ENCODE data around the gene CUBN. TPM values are rescaled to one million over a fixed set of nuclear protein-coding genes. Genes with fewer than 3 reads are reported as not detected.
A peak's percentile ranks its signal among the peaks of the same experiment; 100 is the strongest.

Gene CUBN
- polyA plus RNA-seq, 3 donors = 200 to 277 (median 202) TPM

DNA sequence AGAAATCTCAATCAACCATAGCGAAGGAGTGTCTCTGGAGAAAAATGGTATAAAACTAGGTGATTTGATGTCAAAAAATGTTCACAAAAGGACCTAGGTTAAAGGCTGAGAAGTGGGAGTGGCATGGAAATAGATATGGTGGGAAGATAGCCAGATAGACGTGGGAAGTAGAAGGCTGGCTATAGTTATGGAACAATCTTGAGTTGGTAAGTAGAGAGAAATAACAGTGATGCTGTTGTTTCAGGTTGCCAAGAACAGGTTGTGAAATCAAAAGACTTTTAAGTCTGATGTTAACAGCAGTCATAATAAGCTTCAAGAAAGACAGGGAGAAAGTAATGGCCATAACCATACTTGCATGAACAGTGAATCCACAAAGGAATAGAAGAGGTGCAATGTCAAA, 206.3 kb downstream of the CUBN start:
- DNase-seq (ENCODE audit: extremely low read depth in 1 of 11, low read depth in 9 of 11, low spot score in 4 of 11) = no peak

- DNase-seq (ENCODE audit: extremely low read depth in 1 of 11, low read depth in 9 of 11, low spot score in 4 of 11) = no peak
These were observed 210.3 kb downstream of the CUBN start for GRCh38 chr10:16919121-16919982.

- DNase-seq (ENCODE audit: extremely low read depth in 1 of 11, low read depth in 9 of 11, low spot score in 4 of 11) = no peak
These were observed 213.1 kb downstream of the CUBN start for GRCh38 chr10:16916496-16916895.

- no peak for DNase-seq (ENCODE audit: extremely low read depth in 1 of 11, low read depth in 9 of 11, low spot score in 4 of 11)
These were observed 214.3 kb downstream of the CUBN start for GRCh38 chr10:16915300-16915699.

DNA sequence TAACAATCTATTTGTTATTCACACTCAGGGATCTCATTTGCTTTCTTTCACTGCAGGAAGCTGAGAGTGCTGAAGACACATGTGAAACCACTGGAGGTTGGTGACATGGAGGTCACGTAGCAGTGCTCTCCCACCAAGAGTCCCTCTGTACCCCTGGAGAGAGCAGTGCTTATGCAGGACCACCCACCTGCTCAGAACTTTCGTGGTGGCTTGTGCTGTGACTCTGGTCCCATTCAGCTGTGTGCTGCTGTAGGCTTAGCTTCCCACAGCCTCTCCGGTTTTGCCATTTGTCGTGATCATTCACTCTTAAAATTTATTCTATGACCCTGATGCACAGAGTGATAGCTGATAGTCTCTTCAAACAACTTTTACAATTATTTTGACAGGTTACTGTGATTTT, 216.3 kb downstream of the CUBN start:
- DNase-seq (ENCODE audit: extremely low read depth in 1 of 11, low read depth in 9 of 11, low spot score in 4 of 11) = no peak

DNA sequence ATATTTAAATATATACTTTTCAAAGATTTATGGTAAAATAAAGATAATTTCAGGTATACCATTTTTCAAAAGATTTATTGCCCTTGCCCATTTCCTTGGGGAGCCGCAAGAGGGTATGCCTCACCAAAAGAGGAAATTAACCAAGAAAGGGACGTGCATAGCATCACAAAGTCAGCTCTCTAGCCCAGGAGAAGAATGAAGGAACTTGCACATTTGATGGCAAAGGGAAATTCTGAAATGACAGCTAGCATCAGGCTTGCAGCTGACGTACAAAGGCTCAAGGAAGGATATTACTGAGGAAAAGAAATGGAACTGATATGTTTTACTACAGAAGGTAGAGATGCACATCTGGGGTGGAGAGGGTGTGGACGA, 218.8 kb downstream of the CUBN start:
- DNase-seq (ENCODE audit: extremely low read depth in 1 of 11, low read depth in 9 of 11, low spot score in 4 of 11) = no peak

GRCh38 chr10:16909961-16910792, 219.4 kb downstream of the CUBN start:
- DNase-seq (ENCODE audit: extremely low read depth in 1 of 11, low read depth in 9 of 11, low spot score in 4 of 11) = no peak

GRCh38 chr10:16909271-16909767, 220.3 kb downstream of the CUBN start:
- no peak for DNase-seq (ENCODE audit: extremely low read depth in 1 of 11, low read depth in 9 of 11, low spot score in 4 of 11)

- DNase-seq (ENCODE audit: extremely low read depth in 1 of 11, low read depth in 9 of 11, low spot score in 4 of 11) = no peak
These were observed 221.9 kb downstream of the CUBN start for GRCh38 chr10:16907687-16908086.

DNA sequence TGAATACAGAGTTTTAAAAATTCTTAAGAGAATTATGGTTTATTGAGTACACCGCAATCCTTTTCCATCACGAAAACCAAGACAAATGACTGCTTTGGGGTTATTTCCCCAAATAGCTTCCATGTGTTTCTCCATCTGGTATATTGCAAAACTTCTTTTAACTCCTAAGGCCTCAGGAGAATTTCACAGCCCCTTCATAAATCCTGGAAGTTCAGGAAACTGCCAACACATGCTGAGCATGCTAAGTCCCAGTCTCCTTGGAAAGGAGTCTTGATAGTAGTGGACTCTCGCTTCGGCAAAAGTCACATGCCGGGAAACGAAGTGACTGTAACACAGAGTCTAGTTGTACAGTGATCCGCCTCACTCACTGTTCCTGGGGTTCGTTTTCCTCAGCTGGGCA, 224.3 kb downstream of the CUBN start:
- no peak for DNase-seq (ENCODE audit: extremely low read depth in 1 of 11, low read depth in 9 of 11, low spot score in 4 of 11)

- no peak for DNase-seq (ENCODE audit: extremely low read depth in 1 of 11, low read depth in 9 of 11, low spot score in 4 of 11)
These were observed 225.0 kb downstream of the CUBN start for GRCh38 chr10:16904639-16905061.

DNA sequence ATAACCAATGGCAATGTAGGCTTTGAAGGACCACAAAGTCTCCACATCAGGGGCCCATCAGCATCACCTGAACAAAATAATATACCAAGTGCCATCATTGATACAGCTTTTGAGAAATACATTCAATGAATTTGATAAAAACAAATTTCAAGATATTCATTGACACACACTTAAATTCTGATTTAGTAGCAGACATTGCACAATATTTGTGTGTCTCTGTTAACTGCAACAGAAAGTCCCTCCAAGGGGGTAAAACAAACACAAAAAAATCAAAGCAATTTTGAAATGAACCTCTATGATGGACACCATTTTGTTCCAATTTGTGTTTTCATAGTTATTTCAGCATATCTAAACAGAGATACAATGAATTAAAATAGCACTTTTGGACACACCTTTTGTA, 225.6 kb downstream of the CUBN start:
- no peak for DNase-seq (ENCODE audit: extremely low read depth in 1 of 11, low read depth in 9 of 11, low spot score in 4 of 11)

DNA sequence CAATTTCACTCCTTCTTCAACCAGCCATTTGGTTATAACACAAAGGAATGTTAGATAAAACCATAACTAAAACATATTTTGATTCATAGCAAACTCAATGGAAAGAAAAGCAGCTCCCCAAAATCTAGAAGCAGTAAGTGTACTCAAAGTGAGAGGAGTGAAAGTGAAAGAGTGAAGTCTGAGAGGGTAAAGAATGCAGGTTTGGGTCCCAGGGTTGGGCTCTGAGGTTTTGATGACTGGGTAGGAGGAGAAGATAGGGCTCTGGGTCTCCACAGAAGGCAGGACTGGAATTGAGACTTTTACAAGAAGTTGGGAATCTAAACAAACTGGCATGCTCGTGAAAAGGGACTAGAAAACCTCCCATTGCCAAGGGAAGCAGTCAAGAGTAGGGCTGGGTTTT, 227.0 kb downstream of the CUBN start:
- DNase-seq (ENCODE audit: extremely low read depth in 1 of 11, low read depth in 9 of 11, low spot score in 4 of 11) = no peak

- DNase-seq (ENCODE audit: extremely low read depth in 1 of 11, low read depth in 9 of 11, low spot score in 4 of 11) = no peak
These were observed 228.5 kb downstream of the CUBN start for GRCh38 chr10:16901106-16901505.

DNA sequence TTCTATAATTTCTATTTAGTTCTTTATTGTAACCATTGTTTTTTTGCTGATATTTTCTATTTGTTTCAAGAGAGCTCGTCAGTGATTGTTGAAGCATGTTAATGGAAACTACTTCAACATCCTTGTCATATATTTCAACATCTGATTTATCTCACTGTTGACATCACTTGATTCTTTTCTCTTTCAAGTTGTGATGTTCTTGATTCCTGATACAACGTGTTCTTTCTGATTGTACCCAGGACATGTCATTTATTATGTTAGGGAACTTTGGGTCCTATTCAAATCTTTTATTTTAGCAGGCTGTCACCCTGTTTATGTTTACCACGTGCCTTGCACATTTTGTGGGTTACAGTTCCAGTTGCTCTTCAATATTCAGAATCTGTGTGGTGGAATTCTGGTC, 232.6 kb downstream of the CUBN start:
- DNase-seq (ENCODE audit: extremely low read depth in 1 of 11, low read depth in 9 of 11, low spot score in 4 of 11) = no peak

DNA sequence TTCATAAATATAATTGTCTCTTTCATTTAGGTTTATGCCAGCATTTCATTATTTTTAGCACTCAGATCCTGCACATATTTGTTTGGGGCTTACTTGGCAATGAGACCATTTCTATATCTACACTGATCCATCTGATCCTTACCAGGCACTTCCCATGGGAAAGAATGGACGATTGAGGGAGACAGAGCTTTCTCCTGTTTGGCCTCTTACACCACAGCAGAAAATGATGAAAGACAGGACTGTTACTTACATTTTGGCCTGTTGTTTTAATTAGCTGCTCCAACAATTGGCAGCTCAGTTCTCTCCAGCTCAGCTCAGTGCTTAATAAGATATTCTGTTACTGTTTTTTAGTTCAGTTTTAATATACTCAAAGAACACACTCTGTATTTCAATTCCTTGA, 234.8 kb downstream of the CUBN start:
- DNase-seq (ENCODE audit: extremely low read depth in 1 of 11, low read depth in 9 of 11, low spot score in 4 of 11) = no peak

- no peak for DNase-seq (ENCODE audit: extremely low read depth in 1 of 11, low read depth in 9 of 11, low spot score in 4 of 11)
These were observed 235.9 kb downstream of the CUBN start for GRCh38 chr10:16893664-16894063.

GRCh38 chr10:16891375-16892313, 238.0 kb downstream of the CUBN start:
- DNase-seq (ENCODE audit: extremely low read depth in 1 of 11, low read depth in 9 of 11, low spot score in 4 of 11) = peak in 7 of 11 donors; percentile 29 to 57 (median 41)

- no peak for DNase-seq (ENCODE audit: extremely low read depth in 1 of 11, low read depth in 9 of 11, low spot score in 4 of 11)
These were observed 238.9 kb downstream of the CUBN start for GRCh38 chr10:16890691-16891090.
